ENCODE data around the gene TOR1AIP2. TPM values are rescaled to one million over a fixed set of nuclear protein-coding genes. Genes with fewer than 3 reads are reported as not detected.

The TOR1AIP2 gene
- polyA plus RNA-seq, 2 of the 4 experiments (the other 2 are of a cell fraction): 17.1 to 35.0 TPM

- ChIA-PET POLR2A (no interaction called here), CTCF (interaction anchor here (1.9 to 16.1 kb wide), 6 partner anchors 6 to 359 kb away, joined by 4 to 644 read pairs (median 25); no protein-coding TSS in a partner anchor)
- Histone ChIP-seq H3K4me2 (no peak overlapping the region), H3K9me3 (no peaks in the 10 kb centered on the region), H3K27ac (no peak overlapping the region), H3K4me3 (no peak overlapping the region), H3K4me1 (0 out of 3 replicates have a peak, but pooled peaks cover 2% of the 10 kb centered on the region)
- FAIRE-seq (no peak), DNase-seq (ENCODE audit: low read depth in 1 of 2, low spot score in 1 of 2) (no peak), ATAC-seq (no peak)
- TF ChIP-seq REST (IDR thresholded peaks at IDR 0.05) (no peak), HMGXB4 (CRISPR knock-in tag; IDR thresholded peaks at IDR 0.05; ENCODE audit: borderline replicate concordance) (no peak), EHF (CRISPR knock-in tag; IDR thresholded peaks at IDR 0.05) (no peak), RAD21 (conservative IDR thresholded peaks at IDR 0.05 in 1 of 2, IDR thresholded peaks at IDR 0.05 in 1 of 2) (no peak), ESRRA (IDR thresholded peaks at IDR 0.05; ENCODE audit: borderline replicate concordance, low read length) (no peak), SREBF2 (IDR thresholded peaks at IDR 0.05) (no peak), HOXB13 (CRISPR knock-in tag; IDR thresholded peaks at IDR 0.05; ENCODE audit: low read depth) (no peak), HES2 (IDR thresholded peaks at IDR 0.05) (no peak), HOXB5 (CRISPR knock-in tag; IDR thresholded peaks at IDR 0.05) (no peak), HEYL (CRISPR knock-in tag; IDR thresholded peaks at IDR 0.05) (no peak), ZSCAN20 (CRISPR knock-in tag; IDR thresholded peaks at IDR 0.05) (no peak), HDAC2 (IDR thresholded peaks at IDR 0.05) (no peak), FOSB (CRISPR knock-in tag; IDR thresholded peaks at IDR 0.05) (no peak), NR3C1 (IDR thresholded peaks at IDR 0.05) (no peak), ZFP36 (IDR thresholded peaks at IDR 0.05; ENCODE audit: borderline replicate concordance, partially characterized antibody) (no peak), RCOR1 (IDR thresholded peaks at IDR 0.05; ENCODE audit: low read depth, low read length) (no peak), ZC3H11A (IDR thresholded peaks at IDR 0.05) (no peak), BHLHE40 (IDR thresholded peaks at IDR 0.05; ENCODE audit: low read depth, low read length) (no peak)
- 67% methylated on average over 9 of the region's 9 CpGs for WGBS (ENCODE audit: missing lambda C conversion rate)
These were observed 57.2 kb downstream of the TOR1AIP2 start for GRCh38 chr1:179820226-179820970.

GRCh38 chr1:179818743-179819173, 58.8 kb downstream of the TOR1AIP2 start:
- POLR2A ChIA-PET: no interaction called here
- no peak for TF ChIP-seq HES2 (IDR thresholded peaks at IDR 0.05)
- TF ChIP-seq NR3C1 (IDR thresholded peaks at IDR 0.05): no peak
- no peak for TF ChIP-seq KDM1A (IDR thresholded peaks at IDR 0.05; ENCODE audit: low read depth)
- no peak for TF ChIP-seq FOSB (CRISPR knock-in tag; IDR thresholded peaks at IDR 0.05)
- no peak for TF ChIP-seq MAFK (IDR thresholded peaks at IDR 0.05; ENCODE audit: partially characterized antibody)
- no peak for TF ChIP-seq ELK1 (IDR thresholded peaks at IDR 0.05; ENCODE audit: low read depth, low read length)
- no peak overlapping the region for H3K4me3 ChIP-seq
- no peak overlapping the region for H3K27ac ChIP-seq
- H3K4me1 ChIP-seq: 0 out of 3 replicates have a peak, but pooled peaks cover 3% of the 10 kb centered on the region
- H3K9me3 ChIP-seq: no peaks in the 10 kb centered on the region
- CTCF ChIA-PET: interaction anchor here (0.6 to 16.1 kb wide), 8 partner anchors 9 to 567 kb away, joined by 3 to 644 read pairs (median 4); no protein-coding TSS in a partner anchor
- no peak overlapping the region for H3K4me2 ChIP-seq
- WGBS (ENCODE audit: missing lambda C conversion rate): 72% methylated on average over 13 of the region's 14 CpGs
- no peak for FAIRE-seq
- DNase-seq (ENCODE audit: low read depth in 1 of 2, low spot score in 1 of 2): no peak
- no peak for ATAC-seq

Data from A549 (cell line).